Activated CD4-positive, alpha-beta memory T cell treated with anti-CD3 and anti-CD28 coated beads, Interleukin-2, amount 10 ng/mL, durations not matched to agents 7 days and 5 days (primary cell): ENCODE data around the gene SPPL2C. TPM values are rescaled to one million over a fixed set of nuclear protein-coding genes. Genes with fewer than 3 reads are reported as not detected.

Experiments
- CTCF ChIA-PET: fragments of 350-600 bp; sonication (Branson Sonifier 250); formaldehyde crosslinking; loops from one replicate; lab custom pipeline; 2021; ENCODE audit warnings: antibody characterized with exemption, inconsistent platforms; lab: Charles Lee
- POLR2A ChIA-PET: fragments of 350-600 bp; sonication (Branson Sonifier 250); formaldehyde crosslinking; loops from one replicate; lab custom pipeline; 2021; ENCODE audit warnings: antibody characterized with exemption; lab: Charles Lee
- DNase-seq: peaks from one replicate; pipeline ENCODE4 v3.0.0-alpha.2; 2020
- H3K27ac Mint-ChIP-seq: one replicate; pipeline ENCODE4 v1.8.0; 2021; ENCODE audit warnings: mild to moderate bottlenecking, mixed read lengths
- H3K27me3 Mint-ChIP-seq: one replicate; pipeline ENCODE4 v1.8.0; 2021; ENCODE audit warnings: mixed read lengths
- H3K36me3 Mint-ChIP-seq: one replicate; pipeline ENCODE4 v1.8.0; 2021; ENCODE audit warnings: low read depth, mixed read lengths
- H3K4me1 Mint-ChIP-seq: one replicate; pipeline ENCODE4 v1.8.0; 2021; ENCODE audit warnings: mixed read lengths
- H3K4me3 Mint-ChIP-seq: one replicate; pipeline ENCODE4 v1.8.0; 2021; ENCODE audit warnings: mild to moderate bottlenecking, mixed read lengths
- H3K9me3 Mint-ChIP-seq: one replicate; pipeline ENCODE4 v1.8.0; 2021; ENCODE audit warnings: mixed read lengths
- total RNA-seq, 2 experiments: library from RNA; stranded (reverse); gene quantifications; one replicate each; pipeline ENCODE4 v1.2.3, GENCODE V29; 2021

SPPL2C gene
- total RNA-seq, 2 experiments from 2014 or later, result not detected

DNA sequence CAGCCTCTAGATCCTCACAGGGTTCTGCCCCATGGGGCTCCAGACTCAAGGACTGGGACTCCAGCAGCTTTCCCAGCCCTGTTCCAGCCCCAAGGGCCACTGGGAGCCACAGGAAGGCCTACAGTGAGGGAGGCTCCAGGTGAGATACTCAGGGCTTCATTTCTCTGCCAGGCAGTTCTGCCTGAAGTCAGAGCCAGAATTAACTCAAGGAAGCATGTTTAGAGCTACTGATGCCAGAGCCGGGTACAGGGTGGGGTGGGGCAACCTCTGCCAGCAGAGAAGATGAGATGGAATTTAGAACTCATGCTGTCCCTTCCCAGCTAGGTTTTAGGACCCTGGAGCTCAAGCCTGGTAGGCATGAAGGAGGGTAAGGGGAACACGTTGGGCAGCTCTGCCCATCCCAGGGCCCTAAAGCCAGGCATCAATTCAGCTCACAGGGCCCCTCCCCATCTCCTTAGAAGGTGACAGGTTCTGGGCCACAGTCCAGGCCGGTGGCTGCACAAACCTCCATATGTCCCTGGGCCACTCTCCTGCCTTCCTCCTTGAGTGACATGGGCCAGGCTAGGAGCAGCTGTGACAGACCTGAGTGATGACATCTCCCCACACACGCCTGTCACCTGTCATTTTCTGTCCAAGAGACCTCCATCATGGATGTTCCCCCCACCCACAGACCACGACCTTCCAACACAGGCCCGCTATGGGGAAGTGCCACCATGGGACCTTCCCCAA lies 24.5 kb upstream of the SPPL2C start:
- no peaks in the 10 kb centered on the region for H3K36me3 Mint-ChIP-seq
- H3K9me3 Mint-ChIP-seq, result no peaks in the 10 kb centered on the region
- ChIA-PET POLR2A (no interaction called here), CTCF (no interaction called here)
- no peaks in the 10 kb centered on the region for H3K4me1 Mint-ChIP-seq
- H3K27me3 Mint-ChIP-seq, result peaks cover 3% of the 10 kb centered on the region
- DNase-seq, result no peak
- H3K4me3 Mint-ChIP-seq, result no peak overlapping the region
- H3K27ac Mint-ChIP-seq, result no peak overlapping the region

DNA sequence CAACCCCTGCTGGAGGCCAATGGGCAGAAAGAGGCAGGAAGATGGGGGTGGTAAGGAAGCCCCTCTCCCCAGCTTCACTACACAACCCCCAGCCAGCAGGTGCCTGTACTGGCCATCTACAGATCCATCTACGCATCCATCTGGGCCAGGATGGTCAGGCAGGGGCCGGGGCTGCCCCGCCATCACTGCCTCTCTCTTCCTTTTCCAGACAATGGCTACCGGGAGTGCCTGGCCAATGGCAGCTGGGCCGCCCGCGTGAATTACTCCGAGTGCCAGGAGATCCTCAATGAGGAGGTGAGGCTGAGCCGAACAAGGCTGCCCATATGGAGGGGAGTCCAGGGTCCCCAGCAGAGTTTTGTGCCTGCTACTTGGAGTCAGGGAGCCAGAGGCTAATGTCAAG lies 23.5 kb upstream of the SPPL2C start:
- POLR2A ChIA-PET, result no interaction called here
- Mint-ChIP-seq H3K36me3 (no peaks in the 10 kb centered on the region), H3K4me3 (no peak overlapping the region), H3K9me3 (no peaks in the 10 kb centered on the region), H3K27me3 (peaks cover 3% of the 10 kb centered on the region), H3K4me1 (no peaks in the 10 kb centered on the region), H3K27ac (no peak overlapping the region)
- CTCF ChIA-PET, result no interaction called here
- no peak for DNase-seq

DNA sequence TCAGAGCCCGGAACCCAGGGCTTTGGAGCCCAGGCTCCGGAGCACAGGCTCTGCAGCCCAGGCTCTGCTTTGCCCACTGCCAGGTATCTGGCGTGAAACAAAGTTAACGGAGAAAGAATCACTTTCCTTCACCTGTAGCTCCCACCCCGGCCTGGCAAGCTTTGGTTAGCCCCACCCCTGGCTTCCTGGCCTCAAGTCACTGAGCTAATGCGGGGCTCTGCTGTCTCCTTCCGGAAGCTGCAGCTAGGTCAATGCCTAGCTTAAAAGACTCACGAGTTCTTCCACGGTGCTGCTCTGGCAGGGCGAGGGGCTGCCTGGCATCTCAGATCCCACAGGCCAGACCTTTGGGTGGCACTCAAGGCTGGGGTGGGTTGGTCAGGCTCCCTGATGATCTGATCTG lies 21.1 kb upstream of the SPPL2C start:
- Mint-ChIP-seq H3K4me3 (no peak overlapping the region), H3K27me3 (peaks cover 3% of the 10 kb centered on the region), H3K4me1 (no peaks in the 10 kb centered on the region), H3K9me3 (no peaks in the 10 kb centered on the region), H3K27ac (no peak overlapping the region), H3K36me3 (no peaks in the 10 kb centered on the region)
- ChIA-PET CTCF (interaction anchor here (1.4 kb wide), 1 partner anchor 9 kb away, joined by 7 read pairs; no protein-coding TSS in a partner anchor), POLR2A (no interaction called here)
- DNase-seq, result peak; percentile 21

DNA sequence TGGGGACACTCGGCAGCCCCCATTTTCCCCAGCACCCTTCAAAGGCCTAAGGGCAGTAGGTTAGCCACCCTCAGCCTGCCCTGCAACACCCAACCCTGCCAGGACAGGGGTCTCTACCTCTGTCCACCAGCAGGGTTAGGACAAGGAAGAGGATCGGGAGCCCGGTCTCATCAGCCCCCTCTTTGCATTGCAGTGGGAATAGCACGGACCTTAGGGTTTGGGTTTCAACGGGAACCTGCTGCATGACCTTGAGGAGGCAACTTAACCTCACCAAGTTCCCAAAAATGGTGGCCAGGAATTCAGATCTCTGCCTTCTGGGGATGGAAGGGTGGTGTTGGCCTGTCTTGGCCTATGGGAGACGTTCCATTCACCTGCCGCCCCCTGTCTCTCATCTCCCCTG lies 20.2 kb upstream of the SPPL2C start:
- no peak overlapping the region for H3K4me3 Mint-ChIP-seq
- H3K27ac Mint-ChIP-seq, result no peak overlapping the region
- POLR2A ChIA-PET, result no interaction called here
- H3K36me3 Mint-ChIP-seq, result no peaks in the 10 kb centered on the region
- CTCF ChIA-PET, result no interaction called here
- H3K4me1 Mint-ChIP-seq, result no peaks in the 10 kb centered on the region
- no peak for DNase-seq
- H3K27me3 Mint-ChIP-seq, result peaks cover 3% of the 10 kb centered on the region
- H3K9me3 Mint-ChIP-seq, result no peaks in the 10 kb centered on the region

DNA sequence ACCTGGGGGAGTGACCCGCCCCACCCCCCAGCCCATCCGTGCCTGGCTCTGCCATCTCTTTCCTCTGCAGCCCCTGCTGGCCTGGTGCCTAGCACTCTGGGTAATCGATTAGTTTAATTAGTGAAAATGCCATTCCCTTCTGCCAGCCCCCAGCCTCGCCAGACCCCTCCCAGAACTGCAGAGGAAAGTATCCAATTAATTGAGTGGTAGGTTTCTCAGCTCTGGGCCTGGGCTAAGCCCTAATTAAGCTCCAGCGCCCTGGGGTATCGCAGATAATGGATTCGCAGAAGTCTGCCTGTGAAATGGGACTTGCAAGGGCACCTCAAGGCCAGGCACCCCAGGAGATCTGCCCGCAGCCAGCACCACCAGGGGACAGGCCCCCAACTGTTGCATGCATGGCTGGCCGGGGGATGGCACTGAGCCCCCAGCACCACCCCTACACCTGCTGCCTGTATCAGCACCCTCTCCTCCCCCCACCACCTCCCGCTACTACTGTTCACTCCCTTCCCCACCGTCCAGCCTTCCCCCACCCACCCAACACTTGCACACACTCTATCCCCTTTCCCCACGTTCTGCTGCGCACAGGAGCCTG lies 19.7 kb upstream of the SPPL2C start:
- no peaks in the 10 kb centered on the region for H3K9me3 Mint-ChIP-seq
- H3K4me3 Mint-ChIP-seq, result no peak overlapping the region
- POLR2A ChIA-PET, result no interaction called here
- no peaks in the 10 kb centered on the region for H3K4me1 Mint-ChIP-seq
- peaks cover 3% of the 10 kb centered on the region for H3K27me3 Mint-ChIP-seq
- H3K27ac Mint-ChIP-seq, result no peak overlapping the region
- CTCF ChIA-PET, result no interaction called here
- no peak for DNase-seq
- no peaks in the 10 kb centered on the region for H3K36me3 Mint-ChIP-seq

DNA sequence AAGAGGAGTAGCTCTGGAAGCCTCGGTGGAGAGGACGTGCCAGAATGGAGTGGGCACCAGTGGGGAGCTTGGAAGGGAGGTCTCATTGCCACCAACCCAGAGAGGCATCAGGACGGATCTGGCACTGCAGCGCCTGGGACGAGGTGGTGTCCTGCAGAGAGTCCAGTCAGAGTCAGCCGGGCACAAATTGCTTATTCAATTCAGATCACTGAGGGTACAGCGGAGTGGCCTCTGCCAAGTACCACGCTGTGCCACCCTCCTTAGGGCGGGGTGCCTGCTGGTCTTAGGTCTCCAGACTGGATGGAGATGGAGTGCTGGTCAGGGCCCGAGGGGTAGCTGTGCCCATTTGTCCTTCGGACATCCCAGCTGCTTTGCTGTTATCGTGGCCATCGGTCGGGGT lies 18.9 kb upstream of the SPPL2C start:
- POLR2A ChIA-PET, result no interaction called here
- DNase-seq, result no peak
- Mint-ChIP-seq H3K36me3 (no peaks in the 10 kb centered on the region), H3K4me1 (no peaks in the 10 kb centered on the region), H3K27me3 (peaks cover 2% of the 10 kb centered on the region), H3K9me3 (no peaks in the 10 kb centered on the region), H3K27ac (no peak overlapping the region), H3K4me3 (no peak overlapping the region)
- CTCF ChIA-PET, result no interaction called here

DNA sequence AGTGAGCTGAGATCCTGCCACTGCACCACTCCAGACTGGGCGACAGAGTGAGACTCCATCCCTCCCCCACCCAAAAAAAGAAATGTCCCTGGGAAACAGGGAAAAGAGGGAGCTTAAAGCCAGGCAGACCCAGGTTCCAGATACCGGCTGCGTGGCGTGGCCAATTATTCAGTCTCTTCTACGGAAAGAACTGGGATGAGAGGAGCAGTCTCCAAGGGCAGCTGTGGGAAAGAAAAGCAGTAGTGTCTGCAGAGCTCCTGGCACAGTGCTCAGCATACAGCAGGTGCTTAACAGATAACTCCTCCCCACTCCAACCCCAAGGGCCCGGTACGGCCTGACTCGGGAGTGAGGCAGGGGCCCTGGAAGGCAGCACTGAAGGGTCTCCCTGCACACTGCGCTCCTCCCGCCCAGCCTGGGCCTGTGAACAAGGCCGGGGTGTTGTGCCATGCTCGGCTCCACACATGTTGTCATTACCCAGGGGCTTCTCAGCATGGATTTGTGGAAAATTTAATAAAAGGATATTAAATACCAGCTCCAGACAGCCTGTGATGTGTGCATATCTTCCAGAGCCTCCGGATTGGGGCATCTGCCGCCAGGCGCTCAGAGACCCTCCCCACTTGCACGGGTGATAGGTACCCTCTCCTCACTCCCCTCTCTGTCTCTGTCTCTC lies 17.6 kb upstream of the SPPL2C start:
- Mint-ChIP-seq H3K36me3 (no peaks in the 10 kb centered on the region), H3K9me3 (no peaks in the 10 kb centered on the region), H3K4me1 (no peaks in the 10 kb centered on the region), H3K27me3 (peaks cover under 1% of the 10 kb centered on the region), H3K4me3 (no peak overlapping the region), H3K27ac (no peak overlapping the region)
- ChIA-PET CTCF (interaction anchor here (1.3 kb wide), 1 partner anchor 187 kb away, joined by 6 read pairs; no protein-coding TSS in a partner anchor), POLR2A (no interaction called here)
- DNase-seq, result no peak

DNA sequence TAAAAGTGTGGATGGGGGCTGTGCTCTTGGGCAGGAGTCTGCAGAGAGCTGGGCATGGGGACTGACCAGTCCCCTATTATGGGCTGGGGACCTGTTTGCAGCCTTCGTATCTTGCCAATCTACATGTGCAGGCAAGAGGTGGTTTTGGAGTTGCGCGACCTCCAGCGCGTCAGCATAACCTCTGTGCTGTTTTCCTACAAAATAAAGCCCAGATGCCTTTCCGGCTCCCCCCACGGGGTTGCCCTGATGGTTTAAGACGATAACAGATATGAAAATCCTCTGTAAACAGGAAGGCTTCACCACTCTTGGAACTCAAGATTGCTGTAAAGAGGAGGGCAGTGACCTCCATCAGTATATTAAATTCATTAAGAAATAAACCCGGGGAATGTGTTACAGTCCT lies 16.5 kb upstream of the SPPL2C start:
- Mint-ChIP-seq H3K4me1 (no peaks in the 10 kb centered on the region), H3K9me3 (no peaks in the 10 kb centered on the region), H3K27ac (no peak overlapping the region), H3K36me3 (no peaks in the 10 kb centered on the region), H3K27me3 (no peaks in the 10 kb centered on the region), H3K4me3 (no peak overlapping the region)
- POLR2A ChIA-PET, result no interaction called here
- CTCF ChIA-PET, result interaction anchor here (1.3 kb wide), 1 partner anchor 188 kb away, joined by 6 read pairs; no protein-coding TSS in a partner anchor
- no peak for DNase-seq

DNA sequence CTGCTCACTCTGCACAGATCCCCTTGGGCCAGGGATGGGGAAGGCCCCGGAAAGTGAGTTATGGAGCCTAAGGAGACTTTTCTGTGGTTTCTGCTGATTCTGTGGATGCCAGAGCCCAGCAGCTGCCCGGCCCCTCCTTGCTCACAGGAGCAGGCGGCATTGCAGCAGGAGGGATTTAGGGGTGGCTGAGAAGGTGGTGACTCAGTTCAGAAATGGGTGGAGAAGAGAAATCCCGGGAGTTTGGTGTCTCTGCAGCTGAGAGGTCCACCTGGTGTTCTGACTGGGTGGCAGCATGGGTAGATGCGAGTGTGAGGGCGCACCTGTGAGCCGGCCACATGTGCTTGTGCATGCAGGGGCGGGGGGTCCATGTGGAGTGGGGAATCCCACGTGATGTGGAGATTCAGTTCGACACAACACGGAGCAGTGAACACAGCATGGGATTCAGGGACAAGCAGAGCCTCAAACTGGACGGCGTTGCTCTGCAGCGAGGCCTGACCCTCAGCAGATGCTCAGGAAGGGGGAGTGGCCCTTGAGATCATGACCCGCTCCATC lies 16.0 kb upstream of the SPPL2C start:
- Mint-ChIP-seq H3K9me3 (no peaks in the 10 kb centered on the region), H3K4me1 (no peaks in the 10 kb centered on the region), H3K36me3 (no peaks in the 10 kb centered on the region), H3K27me3 (no peaks in the 10 kb centered on the region), H3K4me3 (no peak overlapping the region), H3K27ac (no peak overlapping the region)
- CTCF ChIA-PET, result interaction anchor here (1.3 kb wide), 1 partner anchor 188 kb away, joined by 6 read pairs; no protein-coding TSS in a partner anchor
- DNase-seq, result no peak
- POLR2A ChIA-PET, result no interaction called here

DNA sequence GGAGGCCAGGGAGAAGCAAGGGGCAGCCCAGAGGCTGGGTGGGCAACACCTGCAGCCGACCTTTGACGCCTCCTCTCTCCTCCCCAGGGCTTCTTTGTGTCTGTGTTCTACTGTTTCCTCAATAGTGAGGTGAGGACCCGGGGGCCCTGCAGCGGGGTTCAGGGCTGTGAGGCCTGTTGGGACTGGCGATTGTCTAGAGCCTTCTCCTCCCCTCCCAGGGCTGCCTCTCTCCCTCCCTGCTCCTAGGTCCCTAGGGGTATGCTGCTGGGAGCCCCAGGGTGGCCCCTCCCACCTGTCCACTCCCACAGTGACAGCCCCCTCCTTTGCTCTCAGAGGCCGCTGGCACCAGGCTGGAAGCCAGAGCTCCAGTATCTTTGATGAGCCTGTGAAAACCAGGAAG lies 10.8 kb upstream of the SPPL2C start:
- H3K27me3 Mint-ChIP-seq, result peaks cover 7% of the 10 kb centered on the region
- POLR2A ChIA-PET, result no interaction called here
- H3K27ac Mint-ChIP-seq, result no peak overlapping the region
- DNase-seq, result no peak
- CTCF ChIA-PET, result interaction anchor here (1.9 kb wide), 1 partner anchor 194 kb away, joined by 5 read pairs; no protein-coding TSS in a partner anchor
- H3K4me3 Mint-ChIP-seq, result no peak overlapping the region
- H3K36me3 Mint-ChIP-seq, result no peaks in the 10 kb centered on the region
- H3K9me3 Mint-ChIP-seq, result no peaks in the 10 kb centered on the region
- no peaks in the 10 kb centered on the region for H3K4me1 Mint-ChIP-seq

DNA sequence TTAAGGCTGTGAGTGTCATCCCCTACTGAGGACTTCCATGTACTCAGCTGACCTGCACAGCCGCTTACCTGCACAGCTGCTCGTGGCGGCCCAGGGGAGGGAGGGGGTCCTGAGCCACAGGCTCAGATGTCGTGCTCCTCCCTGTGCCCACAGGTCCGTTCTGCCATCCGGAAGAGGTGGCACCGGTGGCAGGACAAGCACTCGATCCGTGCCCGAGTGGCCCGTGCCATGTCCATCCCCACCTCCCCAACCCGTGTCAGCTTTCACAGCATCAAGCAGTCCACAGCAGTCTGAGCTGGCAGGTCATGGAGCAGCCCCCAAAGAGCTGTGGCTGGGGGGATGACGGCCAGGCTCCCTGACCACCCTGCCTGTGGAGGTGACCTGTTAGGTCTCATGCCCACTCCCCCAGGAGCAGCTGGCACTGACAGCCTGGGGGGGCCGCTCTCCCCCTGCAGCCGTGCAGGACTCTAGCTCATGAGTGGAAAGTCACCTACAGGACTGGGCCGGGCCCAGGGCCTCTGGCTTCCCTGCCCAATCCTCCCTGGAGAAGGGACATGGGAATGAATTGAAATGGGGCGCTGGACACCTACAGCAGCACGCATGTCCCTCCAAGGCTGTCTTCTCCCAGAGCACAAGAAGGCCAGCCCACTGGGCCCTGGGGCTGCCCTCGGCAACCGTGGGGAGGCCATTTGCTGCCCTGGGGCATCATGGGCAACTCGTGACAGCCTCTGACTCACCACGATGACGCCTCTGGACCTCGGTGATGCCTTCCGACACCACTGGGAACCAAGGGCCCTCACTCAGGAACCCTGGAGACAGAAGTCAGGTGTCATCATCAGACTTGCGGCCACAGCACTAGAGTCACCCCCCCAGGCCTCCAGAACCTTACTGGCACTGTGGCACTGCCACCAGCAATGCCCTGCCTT lies 9.9 kb upstream of the SPPL2C start:
- H3K36me3 Mint-ChIP-seq, result no peaks in the 10 kb centered on the region

DNA sequence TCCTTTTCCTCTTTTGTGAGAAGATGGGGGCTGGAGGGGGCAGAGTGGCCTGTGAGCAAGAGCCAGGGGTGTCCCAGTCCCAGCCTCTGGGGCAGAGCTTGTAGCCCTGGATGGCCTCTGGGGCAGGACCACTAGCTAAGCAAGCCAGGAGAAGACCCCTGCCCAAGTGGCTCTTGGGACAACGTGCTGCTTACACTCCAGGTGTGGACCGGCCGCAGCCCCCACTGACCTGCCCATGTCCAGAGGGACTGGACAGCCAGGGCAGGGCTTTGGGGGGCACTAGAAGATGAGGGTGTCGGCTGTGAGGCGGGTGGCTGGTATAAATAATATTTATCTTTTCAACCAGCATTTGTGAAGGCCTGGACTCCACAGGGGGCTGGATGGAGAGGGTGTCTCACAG lies 9.2 kb upstream of the SPPL2C start:
- H3K9me3 Mint-ChIP-seq, result no peaks in the 10 kb centered on the region
- peaks cover 8% of the 10 kb centered on the region for H3K27me3 Mint-ChIP-seq
- H3K4me3 Mint-ChIP-seq, result no peak overlapping the region
- CTCF ChIA-PET, result interaction anchor here (2.2 kb wide), 1 partner anchor 195 kb away, joined by 10 read pairs; no protein-coding TSS in a partner anchor
- no peak for DNase-seq
- no peaks in the 10 kb centered on the region for H3K36me3 Mint-ChIP-seq
- no peak overlapping the region for H3K27ac Mint-ChIP-seq
- H3K4me1 Mint-ChIP-seq, result no peaks in the 10 kb centered on the region
- POLR2A ChIA-PET, result no interaction called here

More for the DNA sequence above, 9.9 kb upstream of the SPPL2C start:
- DNase-seq, result no peak
- Mint-ChIP-seq H3K27me3 (peaks cover 8% of the 10 kb centered on the region), H3K4me1 (no peaks in the 10 kb centered on the region), H3K9me3 (no peaks in the 10 kb centered on the region), H3K4me3 (no peak overlapping the region), H3K27ac (no peak overlapping the region)
- ChIA-PET CTCF (interaction anchor here (0.6 to 1.9 kb wide), 2 partner anchors 195 to 975 kb away, joined by 3 to 5 read pairs; no protein-coding TSS in a partner anchor), POLR2A (no interaction called here)
